Keratinocyte (primary cell): Measurements from ENCODE around the gene ARID1B. TPM values are rescaled to one million over a fixed set of nuclear protein-coding genes. Genes with fewer than 3 reads are reported as not detected.

Experiments used
- DNase-seq: peaks from one replicate; pipeline ENCODE4 v3.0.0-alpha.2; 2011; ENCODE audit warnings: low read depth, missing footprints, low spot score
- FAIRE-seq: peaks from 2 replicates; lab custom pipeline; 2011; peaks lifted over from hg19 to GRCh38; lab: Jason Lieb, UNC
- H2AFZ ChIP-seq: 2 replicates; pipeline ENCODE4 v1.6.0; 2012; ENCODE audit warnings: low read length, control low read depth, inconsistent platforms; ENCODE audit not compliant: control insufficient read depth
- H3K27ac ChIP-seq: 2 replicates; pipeline ENCODE4 v1.5.1; 2011; ENCODE audit warnings: low read length; ENCODE audit not compliant: control insufficient read depth, insufficient read depth
- H3K27me3 ChIP-seq: 3 replicates; pipeline ENCODE4 v1.6.0; 2011; ENCODE audit warnings: low read length; ENCODE audit not compliant: control insufficient read depth, insufficient read depth; ENCODE audit errors: extremely low read depth
- H3K36me3 ChIP-seq, 2 experiments: 2 replicates in 1 of 2; 3 replicates in 1 of 2; pipeline ENCODE4 v1.5.1; 2011; ENCODE audit warnings: low read length in 2 of 2, mild to moderate bottlenecking in 1 of 2; ENCODE audit not compliant: control insufficient read depth in 2 of 2, insufficient read depth in 2 of 2; ENCODE audit errors: extremely low read depth in 1 of 2
- H3K4me1 ChIP-seq: 3 replicates; pipeline ENCODE4 v1.5.1; 2011; ENCODE audit warnings: low read length; ENCODE audit not compliant: control insufficient read depth, insufficient read depth; ENCODE audit errors: extremely low read depth
- H3K4me2 ChIP-seq: 3 replicates; pipeline ENCODE4 v1.6.0; 2011; ENCODE audit warnings: low read depth, low read length; ENCODE audit not compliant: control insufficient read depth, insufficient read depth; ENCODE audit errors: extremely low read depth
- H3K4me3 ChIP-seq, 3 experiments: fragments of 200-600 bp in 1 of 3; sonication (generic) in 1 of 3; 2 replicates in 2 of 3; 3 replicates in 1 of 3; pipeline ENCODE4 v1.5.1; 2011 to 2016; ENCODE audit warnings: low read length in 3 of 3, mild to moderate bottlenecking in 3 of 3, control low read depth in 2 of 3, inconsistent platforms in 1 of 3, low read depth in 1 of 3, mixed read lengths in 1 of 3, mixed run types in 1 of 3, moderate library complexity in 1 of 3; ENCODE audit not compliant: control insufficient read depth in 2 of 3, insufficient read depth in 2 of 3; ENCODE audit errors: extremely low read depth in 1 of 3
- H3K79me2 ChIP-seq: 2 replicates; pipeline ENCODE4 v1.6.0; 2012; ENCODE audit warnings: low read length; ENCODE audit not compliant: control insufficient read depth, insufficient read depth
- H3K9ac ChIP-seq: 3 replicates; pipeline ENCODE4 v1.6.0; 2011; ENCODE audit warnings: low read length; ENCODE audit not compliant: control insufficient read depth, insufficient read depth; ENCODE audit errors: extremely low read depth
- H3K9me1 ChIP-seq: 3 replicates; pipeline ENCODE4 v1.6.0; 2011; ENCODE audit warnings: low read length; ENCODE audit not compliant: control insufficient read depth, insufficient read depth; ENCODE audit errors: extremely low read depth
- H3K9me3 ChIP-seq: 2 replicates; pipeline ENCODE4 v1.5.1; 2012; ENCODE audit warnings: low read depth, low read length; ENCODE audit not compliant: control insufficient read depth
- H4K20me1 ChIP-seq: 3 replicates; pipeline ENCODE4 v1.6.0; 2011; ENCODE audit warnings: low read length; ENCODE audit not compliant: control insufficient read depth, insufficient read depth; ENCODE audit errors: extremely low read depth
- CTCF ChIP-seq, 3 experiments: IDR thresholded peaks in 1 of 3; conservative IDR thresholded peaks in 1 of 3; optimal IDR thresholded peaks in 1 of 3; 2 replicates in 2 of 3; 3 replicates in 1 of 3; pipeline versions ENCODE3 to v1.5.1; 2011; ENCODE audit warnings: low read length in 3 of 3, mild to moderate bottlenecking in 3 of 3, moderate library complexity in 2 of 3, control low read depth in 1 of 3, inconsistent platforms in 1 of 3; ENCODE audit not compliant: insufficient read depth in 2 of 3; ENCODE audit errors: extremely low read depth in 1 of 3
- EZH2 ChIP-seq: IDR thresholded peaks from one replicate; pipeline ENCODE4 v1.6.1; 2012; ENCODE audit warnings: inconsistent platforms, mild to moderate bottlenecking, low read length, moderate library complexity
- dilution Hi-C: fragments of 300-500 bp; cut with MboI; formaldehyde crosslinking; loops from one replicate; pipeline ENCODE4 v1.7.0; 2020; ENCODE audit warnings: low sequenced_read_pairs; ENCODE audit not compliant: extremely low pct_ligation_motif_present
- polyA plus RNA-seq, 5 experiments: library from polyadenylated mRNA; depleted of rRNA in 3 of 5; stranded (reverse) in 3 of 5; stranded (forward) in 1 of 5; unstranded in 1 of 5; fragments of >200 nt; gene quantifications; 1 replicate in 1 of 5; 2 replicates in 3 of 5; 3 replicates in 1 of 5; pipeline versions ENCODE4 v1.2.1 to v1.2.3, GENCODE V29; 2011 to 2012; ENCODE audit warnings: missing spikeins in 2 of 5, low read depth in 1 of 5, low replicate concordance in 1 of 5

Gene ARID1B
- polyA plus RNA-seq, 1 donor (not counting 4 experiments of a cell fraction or from before 2014, with no cell fraction given) = 14.9 TPM

- H3K79me2 ChIP-seq = no peaks in the 10 kb centered on the region
- no peaks in the 10 kb centered on the region for H3K36me3 ChIP-seq
- dilution Hi-C loops = no loop called here
- H3K4me3 ChIP-seq = no peak overlapping the region
- H3K27ac ChIP-seq = no peak overlapping the region
- H3K9me3 ChIP-seq = no peaks in the 10 kb centered on the region
- FAIRE-seq (no peak), DNase-seq (no peak)
- H3K4me1 ChIP-seq = peaks cover 13% of the 10 kb centered on the region
- H4K20me1 ChIP-seq = no peaks in the 10 kb centered on the region
- H3K9ac ChIP-seq = no peak overlapping the region
- no peak overlapping the region for H2AFZ ChIP-seq
- TF ChIP-seq CTCF (optimal IDR thresholded peaks at IDR 0.05 in 1 of 3, IDR thresholded peaks at IDR 0.05 in 1 of 3, conservative IDR thresholded peaks at IDR 0.05 in 1 of 3; ENCODE audit: extremely low read depth in 1 of 3, insufficient read depth in 2 of 3, low read length in 3 of 3) (no peak), EZH2 (no peak)
- no peaks in the 10 kb centered on the region for H3K9me1 ChIP-seq
- H3K27me3 ChIP-seq = no peaks in the 10 kb centered on the region
- H3K4me2 ChIP-seq = no peak overlapping the region
Observed at GRCh38 chr6:157124485-157125254, 347.5 kb downstream of the ARID1B start.

- no peaks in the 10 kb centered on the region for H3K36me3 ChIP-seq
Observed at GRCh38 chr6:157125531-157125930, 348.4 kb downstream of the ARID1B start.

More at GRCh38 chr6:157125531-157125930, 348.4 kb downstream of the ARID1B start:
- no peaks in the 10 kb centered on the region for H3K9me1 ChIP-seq
- H3K4me3 ChIP-seq = no peak overlapping the region
- H3K9me3 ChIP-seq = no peaks in the 10 kb centered on the region
- H2AFZ ChIP-seq = no peak overlapping the region
- no peak for DNase-seq
- no peaks in the 10 kb centered on the region for H4K20me1 ChIP-seq
- H3K4me1 ChIP-seq = peaks cover 9% of the 10 kb centered on the region
- H3K9ac ChIP-seq = no peak overlapping the region
- no peak overlapping the region for H3K4me2 ChIP-seq
- no peaks in the 10 kb centered on the region for H3K27me3 ChIP-seq
- dilution Hi-C loops = no loop called here
- TF ChIP-seq EZH2 (no peak), CTCF (optimal IDR thresholded peaks at IDR 0.05 in 1 of 3, IDR thresholded peaks at IDR 0.05 in 1 of 3, conservative IDR thresholded peaks at IDR 0.05 in 1 of 3; ENCODE audit: extremely low read depth in 1 of 3, insufficient read depth in 2 of 3, low read length in 3 of 3) (no peak)
- H3K79me2 ChIP-seq = no peaks in the 10 kb centered on the region
- H3K27ac ChIP-seq = no peak overlapping the region
- no peak for FAIRE-seq
